Limb (tissue), 2 donors: Measurements from ENCODE around the gene GALNT13.
"Not testable (repeated sequence)": the region's sequence is repeated elsewhere in the genome, so short reads cannot be mapped to it uniquely, and the experiment has no call there.

Experiments used
- DNase-seq, 2 donors: peaks; one replicate each; pipeline ENCODE4 v3.0.0-alpha.2; 2016; ENCODE audit errors: extremely low spot score in 2 of 2

Gene GALNT13

DNA sequence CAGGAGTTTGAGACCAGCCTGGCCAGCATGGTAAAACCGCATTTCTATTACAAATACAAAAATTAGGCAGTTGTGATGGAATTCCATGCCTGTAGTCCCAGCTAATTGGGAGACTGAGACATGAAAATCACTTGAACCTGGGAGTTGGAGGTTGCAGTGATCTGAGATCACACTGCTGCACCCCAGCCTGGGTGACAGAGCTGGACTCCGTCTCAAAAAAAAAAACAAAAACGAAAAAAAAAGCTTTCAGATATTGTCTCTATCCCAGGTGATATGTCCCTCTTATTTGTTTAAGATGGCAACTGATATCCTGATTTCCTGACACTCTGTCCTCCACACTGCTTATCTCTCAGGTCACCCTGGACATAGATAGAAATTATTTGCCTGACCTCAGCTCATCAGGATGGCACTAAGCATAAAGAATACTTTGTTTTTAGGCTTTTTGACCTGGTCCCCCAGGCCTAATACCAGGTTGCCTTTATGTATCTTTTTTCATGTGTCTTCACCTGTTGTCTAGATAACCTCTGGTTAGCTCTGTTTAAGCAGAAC, 531.6 kb downstream of the GALNT13 start:
- DNase-seq: no peak

DNA sequence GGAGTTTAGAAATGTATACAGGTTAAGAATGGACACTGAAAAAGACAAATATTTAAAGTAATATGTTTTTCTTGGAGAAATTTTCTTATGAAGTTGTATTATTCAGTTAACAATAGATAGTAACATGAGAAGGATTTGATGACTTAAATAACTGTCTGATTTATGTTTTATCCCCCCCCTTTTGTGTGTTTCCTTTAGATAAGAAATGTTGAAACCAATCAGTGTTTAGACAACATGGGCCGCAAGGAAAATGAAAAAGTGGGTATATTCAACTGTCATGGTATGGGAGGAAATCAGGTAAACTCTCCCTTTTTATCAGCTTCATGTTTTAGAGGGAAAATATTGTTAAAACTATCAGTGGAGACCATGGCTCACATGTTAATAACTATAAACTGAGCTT, 537.1 kb downstream of the GALNT13 start:
- DNase-seq: no peak

DNA sequence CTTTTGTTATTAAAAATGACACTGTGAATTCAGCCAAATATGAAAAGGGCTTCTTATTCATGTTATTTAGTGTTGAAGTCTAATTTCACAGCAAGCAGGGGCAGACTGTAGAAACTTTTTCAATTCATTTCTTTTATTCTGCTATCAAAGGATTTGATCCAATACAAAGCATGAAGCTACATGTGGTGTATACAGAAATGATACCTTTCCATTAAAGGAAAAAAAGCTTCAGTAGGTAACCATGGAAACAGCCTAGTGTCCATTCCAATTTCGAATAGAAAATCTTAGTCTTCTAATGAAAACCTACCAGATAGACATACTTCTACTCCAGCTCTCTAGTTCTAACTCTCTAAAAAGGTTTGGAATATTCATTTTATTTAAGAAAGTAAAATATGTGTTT, 550.5 kb downstream of the GALNT13 start:
- no peak for DNase-seq

DNA sequence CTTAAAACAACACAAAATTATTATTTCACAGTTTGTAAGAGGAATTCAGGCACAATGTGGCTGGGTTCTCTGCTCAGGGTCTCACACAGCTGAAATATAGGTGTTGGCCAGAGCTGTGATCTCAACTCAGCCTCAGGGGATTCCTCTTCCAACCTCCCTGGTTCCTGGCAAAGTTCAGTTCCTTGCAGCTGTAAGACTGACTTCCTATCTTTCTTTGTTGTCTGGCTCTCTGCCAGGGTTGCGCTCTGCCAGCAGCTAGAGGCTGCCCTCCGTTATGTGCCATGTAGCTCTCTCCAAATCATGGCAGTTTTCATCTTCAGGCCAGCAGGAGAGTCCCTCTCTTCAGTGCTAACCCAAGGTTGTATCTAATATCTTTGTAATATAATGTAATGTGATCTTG, 554.3 kb downstream of the GALNT13 start:
- peak in 1 of 2 donors; percentile 28 for DNase-seq

- no peak for DNase-seq
Observed at GRCh38 chr2:154427453-154427852, 555.7 kb downstream of the GALNT13 start.

DNA sequence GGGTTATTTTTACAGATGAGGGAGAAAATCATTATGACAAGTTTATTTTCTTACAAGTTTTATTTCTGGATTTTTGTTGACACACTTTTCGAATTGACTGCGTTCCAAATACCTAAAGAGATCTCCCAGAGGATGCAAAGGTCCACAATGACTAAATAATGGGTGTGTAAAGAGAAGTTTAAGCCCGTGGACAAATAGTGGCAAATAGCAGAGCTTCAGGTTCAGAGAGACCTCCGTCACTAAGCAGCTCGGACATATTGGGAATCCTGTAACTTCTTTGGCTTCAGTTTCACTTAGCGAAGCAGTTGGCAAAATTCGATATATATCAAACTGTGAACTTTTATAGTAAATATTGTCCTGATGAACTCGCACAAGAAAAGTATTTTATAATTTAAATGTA, 556.3 kb downstream of the GALNT13 start:
- no peak for DNase-seq

DNA sequence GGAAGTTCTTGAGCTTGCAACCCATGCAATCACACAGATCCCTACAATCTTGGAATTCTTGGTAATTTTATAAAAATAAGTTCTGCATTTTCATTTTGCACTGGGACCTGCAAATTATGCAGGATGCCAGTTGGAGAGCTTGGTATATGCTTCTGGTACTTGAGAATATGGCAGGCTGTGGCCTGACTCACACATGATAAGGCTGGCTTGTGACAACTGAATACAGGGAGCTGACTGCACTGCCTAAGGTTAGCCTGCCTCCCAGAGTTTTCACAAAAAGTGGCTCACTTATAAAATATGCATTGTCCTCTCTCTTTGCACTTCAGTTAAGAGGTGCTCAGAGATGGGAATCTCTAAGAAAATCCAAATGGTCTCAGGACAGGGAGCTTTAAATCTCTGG, 561.3 kb downstream of the GALNT13 start:
- no peak for DNase-seq

DNA sequence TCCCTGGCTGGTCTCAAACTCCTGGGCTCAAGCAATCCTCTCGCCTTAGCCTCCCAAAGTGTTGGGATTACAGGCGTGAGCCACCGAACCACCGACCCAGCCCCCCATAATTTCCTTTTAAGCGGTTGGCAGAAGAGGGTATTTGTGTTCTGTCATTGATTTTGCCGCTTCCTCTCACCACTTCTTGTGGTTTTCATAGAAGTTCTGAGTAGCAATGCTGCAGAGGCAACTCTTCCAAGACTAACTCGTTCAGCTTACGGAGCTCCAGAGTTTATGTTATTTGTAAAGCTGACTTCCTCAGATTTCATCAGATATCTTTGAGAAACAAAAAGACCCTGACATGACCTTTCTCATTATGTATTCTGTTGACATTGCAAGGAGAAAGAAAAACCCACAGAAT, 565.4 kb downstream of the GALNT13 start:
- no peak for DNase-seq

DNA sequence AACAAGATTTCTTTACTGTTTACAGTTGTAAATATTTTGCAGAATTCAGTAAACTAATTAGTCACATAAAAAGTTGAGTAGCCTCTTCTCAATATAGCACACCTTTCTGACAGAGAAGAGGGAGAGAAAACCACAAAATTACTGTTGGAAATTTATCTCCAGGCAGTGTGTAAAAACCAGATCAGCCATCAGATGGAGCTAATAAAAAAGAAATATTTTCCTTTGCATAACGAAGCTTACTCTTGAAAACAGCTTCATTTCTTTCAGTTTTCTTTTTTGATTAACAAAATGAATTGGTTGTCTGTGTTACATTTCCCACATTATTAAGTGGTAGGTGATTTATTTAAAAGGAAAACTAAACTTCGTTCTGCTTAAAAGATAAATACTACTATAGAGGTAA, 567.4 kb downstream of the GALNT13 start:
- DNase-seq: no peak

GRCh38 chr2:154443919-154444318, 572.2 kb downstream of the GALNT13 start:
- no peak for DNase-seq

- DNase-seq: no peak
Observed at GRCh38 chr2:154446324-154446723, 574.6 kb downstream of the GALNT13 start.

DNA sequence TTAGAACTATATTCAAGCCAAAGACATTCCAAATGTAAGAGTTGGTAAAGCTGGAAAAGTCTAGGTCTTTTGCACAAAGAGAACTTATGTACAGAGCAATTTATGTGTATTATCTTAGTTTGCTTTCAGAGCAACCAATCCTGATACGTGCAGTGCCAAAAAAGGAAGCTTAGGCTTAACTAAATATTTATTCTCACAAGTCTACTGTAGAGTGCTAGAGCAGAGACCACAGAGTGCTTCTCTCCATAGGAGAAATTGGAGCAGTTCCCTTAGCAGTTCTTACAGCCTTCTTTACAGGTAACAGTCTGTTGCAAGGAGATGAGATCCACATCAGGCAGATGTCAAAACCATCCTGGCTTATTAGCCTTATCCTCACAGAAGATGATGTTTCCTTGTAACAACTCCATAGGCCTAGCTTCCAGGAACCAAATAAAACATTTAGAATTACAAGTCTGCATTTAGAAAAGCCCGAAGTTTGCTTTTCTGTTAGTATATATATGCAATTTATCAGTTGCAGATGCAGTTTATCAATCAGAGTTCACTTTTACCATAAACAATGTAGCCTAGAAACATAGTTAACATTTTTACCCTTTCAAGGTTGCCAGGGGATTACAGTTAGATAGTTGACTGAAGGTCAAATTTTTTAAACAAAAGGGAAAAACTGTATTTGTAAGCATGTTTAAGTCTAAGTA, 576.2 kb downstream of the GALNT13 start:
- DNase-seq: no peak

DNA sequence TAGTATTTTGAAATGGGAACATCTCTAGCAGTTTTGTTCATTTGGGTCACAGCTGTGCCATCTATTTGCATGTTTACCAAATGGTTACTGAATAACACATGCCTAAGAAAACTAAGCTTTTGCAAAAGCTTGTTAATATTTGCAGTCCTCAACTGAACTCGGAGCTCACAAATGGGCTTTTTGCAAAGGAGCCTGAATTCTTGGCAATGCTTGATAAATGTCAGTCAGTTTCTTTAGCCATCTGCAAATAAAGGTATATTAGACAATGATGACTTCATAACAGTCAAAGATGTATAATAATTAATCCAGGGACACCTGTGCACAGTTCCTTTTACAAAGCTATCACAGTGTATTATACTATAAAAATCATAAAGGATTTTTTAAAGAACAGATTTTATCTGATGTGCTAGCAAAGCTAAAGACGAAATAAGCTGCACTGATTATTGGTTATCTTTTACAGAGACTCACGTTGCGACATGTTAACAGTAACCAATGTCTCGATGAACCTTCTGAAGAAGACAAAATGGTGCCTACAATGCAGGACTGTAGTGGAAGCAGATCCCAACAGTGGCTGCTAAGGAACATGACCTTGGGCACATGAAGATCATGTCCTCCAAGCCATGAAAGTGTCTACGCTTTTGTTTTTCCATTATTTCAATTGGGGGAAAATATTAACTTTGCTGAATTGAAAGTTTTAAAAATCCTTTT, 578.4 kb downstream of the GALNT13 start:
- DNase-seq: no peak

- no peak for DNase-seq
Observed at GRCh38 chr2:154452471-154452870, 580.7 kb downstream of the GALNT13 start.

DNA sequence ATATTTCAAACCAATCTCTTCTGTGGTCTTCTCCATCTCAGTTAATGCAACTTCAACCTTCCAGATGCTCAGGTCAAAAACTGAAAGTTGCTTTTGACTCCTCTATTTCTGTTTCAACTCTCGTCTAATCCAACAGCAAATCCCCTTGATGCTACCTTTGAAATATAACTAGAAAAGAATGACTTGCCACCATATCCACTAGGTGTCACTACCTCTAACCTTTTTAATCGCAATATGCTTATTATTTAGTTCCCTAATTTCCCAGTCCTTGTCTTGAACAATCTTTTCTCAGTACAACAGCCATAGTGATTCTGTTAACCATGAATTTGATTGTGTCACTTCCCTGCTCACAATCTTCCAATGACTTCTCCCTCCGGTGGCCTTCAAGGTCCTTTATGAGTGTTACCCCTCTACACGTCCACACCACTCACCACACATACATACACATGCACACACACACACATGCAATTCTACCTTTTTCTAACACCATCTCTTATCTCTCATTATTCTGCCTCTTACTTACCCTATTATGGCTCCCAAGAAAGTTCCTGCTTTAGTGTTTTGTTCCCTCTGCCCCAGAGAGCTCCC, 581.3 kb downstream of the GALNT13 start:
- peak in 1 of 2 donors; percentile 9 for DNase-seq

DNA sequence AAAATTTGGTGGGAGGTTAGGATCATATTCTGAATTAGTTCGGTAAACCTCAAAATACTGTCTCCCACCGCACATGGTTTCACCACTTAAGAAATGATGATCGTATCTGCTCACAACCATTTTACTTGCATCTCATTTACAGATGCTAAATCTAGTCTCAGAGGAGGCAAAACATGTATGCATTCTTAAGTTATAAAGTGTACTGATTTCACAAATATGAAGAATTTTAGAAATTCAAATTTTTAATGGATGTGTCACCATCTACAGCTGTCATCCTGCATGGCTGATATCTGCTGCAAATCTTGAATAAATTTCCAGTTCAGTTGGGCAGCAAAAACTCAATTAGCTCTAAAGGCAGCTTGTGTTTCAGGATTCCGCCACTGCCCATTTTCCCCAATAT, 583.4 kb downstream of the GALNT13 start:
- peak in 1 of 2 donors; percentile 6 for DNase-seq

GRCh38 chr2:154455866-154456265, 584.1 kb downstream of the GALNT13 start:
- peak in 1 of 2 donors; percentile 24 for DNase-seq

DNA sequence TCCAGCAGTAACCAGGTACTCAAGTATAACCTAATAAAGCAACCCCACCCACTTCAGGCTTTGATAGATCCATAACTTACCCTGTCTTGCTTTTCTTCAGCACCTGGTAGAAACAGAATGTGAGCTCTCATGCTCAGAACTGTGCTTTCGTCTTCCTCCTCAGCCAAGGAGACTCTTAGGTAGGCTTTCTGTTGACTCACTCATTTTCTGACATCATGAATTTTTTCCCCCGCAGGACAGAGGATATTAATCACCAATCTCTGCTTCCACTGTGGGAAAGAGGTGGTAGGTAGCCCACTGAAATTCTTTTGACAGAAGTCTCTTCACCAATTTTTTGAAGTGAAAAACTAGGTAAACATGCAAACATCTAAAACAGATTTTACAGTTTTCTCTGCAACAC, 585.6 kb downstream of the GALNT13 start:
- DNase-seq: no peak

- DNase-seq: no peak
Observed at GRCh38 chr2:154459286-154459685, 587.6 kb downstream of the GALNT13 start.

DNA sequence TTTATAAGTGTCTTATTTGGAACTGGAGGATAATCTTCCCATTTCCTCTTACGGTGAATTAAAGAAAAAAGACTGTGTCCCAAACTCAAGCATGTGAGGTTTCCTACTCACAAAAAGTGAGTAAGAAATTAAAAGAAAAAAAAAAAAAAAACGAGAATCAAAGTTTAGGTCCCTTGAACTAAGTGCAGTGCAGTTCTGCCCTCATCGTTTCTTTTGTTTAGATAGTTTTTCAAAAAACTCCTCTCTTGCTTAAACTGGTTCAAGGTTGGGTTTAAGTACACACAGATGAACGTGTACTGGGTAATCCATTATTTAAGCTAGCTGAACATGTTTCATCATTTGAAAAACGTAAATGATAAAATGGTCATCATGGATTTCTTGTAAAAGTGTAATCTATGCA, 590.9 kb downstream of the GALNT13 start:
- DNase-seq: no peak

DNA sequence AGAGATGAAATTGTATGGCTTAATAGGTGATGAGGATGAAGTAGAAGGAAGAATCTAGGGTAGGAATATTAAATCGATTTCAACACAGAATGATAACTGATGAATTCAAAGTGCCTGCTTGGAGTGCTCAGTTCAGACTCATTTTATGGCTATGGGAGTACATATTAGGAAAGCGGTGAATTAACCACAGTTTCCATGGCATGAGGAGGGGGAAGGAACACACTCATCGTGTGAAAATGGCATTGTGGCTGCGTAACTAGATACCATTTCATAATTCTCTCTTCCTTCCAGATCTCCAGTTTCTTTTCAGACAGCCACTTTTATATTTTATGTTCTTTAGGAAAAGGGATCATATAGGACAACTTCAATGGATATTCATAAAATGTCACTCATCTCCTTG, 594.5 kb downstream of the GALNT13 start:
- DNase-seq: no peak

DNA sequence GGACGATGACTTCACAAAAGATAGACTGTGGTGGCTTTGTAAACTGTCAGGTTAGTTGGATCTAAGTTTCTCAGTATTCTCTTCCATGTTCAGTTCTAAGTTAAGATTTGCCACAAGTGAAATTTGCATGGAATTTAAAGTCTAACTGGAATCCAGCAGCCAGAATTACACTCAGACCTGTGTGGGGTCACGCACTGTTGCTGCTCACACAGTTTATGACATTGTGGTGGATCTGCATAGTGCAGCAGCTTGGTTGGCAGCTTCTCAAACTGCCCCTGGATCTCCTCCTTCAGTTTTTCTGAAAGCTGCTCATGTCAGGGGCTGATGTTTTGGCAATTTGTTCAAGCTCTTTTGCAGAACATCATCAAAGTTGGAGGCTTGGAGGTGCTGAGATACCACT, 598.7 kb downstream of the GALNT13 start:
- DNase-seq: no peak

DNA sequence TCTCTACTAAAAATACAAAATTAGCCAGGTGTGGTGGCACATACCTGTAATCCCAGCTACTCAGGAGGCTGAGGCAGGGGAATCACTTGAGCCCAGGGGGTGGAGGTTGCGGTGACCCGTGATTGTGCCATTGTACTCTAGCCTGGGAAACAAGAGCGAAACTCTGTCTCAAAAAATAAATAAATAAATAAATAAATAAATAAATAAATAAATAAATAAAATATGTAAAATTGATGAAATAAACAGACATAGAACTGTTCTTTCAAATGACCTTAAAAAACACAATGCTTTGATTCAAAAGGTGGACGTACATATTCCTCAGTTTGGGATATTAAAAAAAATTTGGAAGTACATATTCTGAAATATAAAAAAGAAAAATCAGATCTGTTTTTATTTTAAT, 599.8 kb downstream of the GALNT13 start:
- DNase-seq: not testable (repeated sequence)
